ENCODE data around the gene SLX4IP. TPM values are rescaled to one million over a fixed set of nuclear protein-coding genes. Genes with fewer than 3 reads are reported as not detected.

SLX4IP gene
- total RNA-seq, 2 donors from 2014 or later, result 7.0 to 8.2 TPM

DNA sequence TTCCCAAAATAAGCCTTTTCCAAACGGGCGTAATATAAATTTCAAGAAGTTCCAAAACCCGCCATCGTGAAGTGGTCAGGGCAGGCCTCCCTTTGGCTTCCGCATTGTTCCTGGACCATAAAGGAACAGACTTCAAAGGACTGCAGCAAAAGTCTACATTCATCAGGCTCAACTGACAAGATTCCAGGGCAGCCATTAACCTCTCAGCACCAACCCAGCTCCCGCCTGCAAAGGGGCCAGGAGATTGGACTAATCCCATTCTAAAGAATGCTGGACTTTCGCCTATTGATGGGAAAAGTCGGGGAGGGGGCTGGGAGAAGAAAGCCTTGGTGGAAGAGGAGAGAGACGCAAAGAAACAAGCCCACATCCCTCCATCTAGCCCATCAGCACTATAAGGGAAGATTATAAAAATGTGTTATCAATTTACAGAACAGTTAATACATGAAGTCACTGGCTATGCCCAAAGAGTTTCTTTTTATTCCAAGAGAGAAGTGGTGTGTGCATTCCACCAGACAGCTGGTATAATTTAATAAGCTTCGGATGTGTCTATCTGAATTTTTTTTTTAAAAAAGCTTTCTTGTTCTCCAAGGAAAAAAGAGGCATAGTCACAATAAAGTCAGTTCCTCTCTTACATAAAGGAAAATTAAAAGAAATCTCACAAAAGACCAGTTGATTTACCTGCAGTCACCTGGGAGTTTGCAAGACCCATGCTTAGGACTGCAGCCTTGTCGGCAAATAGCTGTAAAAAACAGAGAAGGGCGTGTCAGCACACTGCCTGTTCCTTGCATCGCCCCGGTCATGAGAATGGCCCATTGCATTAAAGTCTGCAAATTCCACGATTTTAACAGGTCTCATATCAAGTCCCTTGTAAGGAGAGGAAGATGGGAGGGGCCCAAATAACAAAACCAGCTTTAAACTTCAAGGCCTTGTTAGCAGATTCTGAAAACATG, 220.9 kb downstream of the SLX4IP start:
- TF ChIP-seq CTCF (IDR thresholded peaks at IDR 0.05), result no peak
- TF ChIP-seq POLR2AphosphoS5 (IDR thresholded peaks at IDR 0.05), result peak; percentile 8
- no peak for TF ChIP-seq POLR2A (IDR thresholded peaks at IDR 0.05)
- intact Hi-C loops (cut with DNase I), result loop anchor here (5.0 kb wide), 1 partner anchor 59 kb away; no protein-coding TSS in a partner anchor
- Histone ChIP-seq H3K9me3 (no peaks in the 10 kb centered on the region), H3K27ac (peak overlapping the region; percentile 52 to 67), H3K4me3 (no peak overlapping the region), H3K27me3 (replicated peaks; ENCODE audit: insufficient read depth) (no peaks in the 10 kb centered on the region), H3K4me1 (replicated peaks) (peaks cover 23% of the 10 kb centered on the region), H3K36me3 (peaks cover under 1 to 5% of the 10 kb centered on the region in 2 donors)
- DNase-seq (ENCODE audit: low spot score), result no peak
- WGBS, result 37% methylated on average over 15 of the region's 15 CpGs

GRCh38 chr20:10657453-10657852, 222.3 kb downstream of the SLX4IP start:
- Histone ChIP-seq H3K4me3 (no peak overlapping the region), H3K27me3 (replicated peaks; ENCODE audit: insufficient read depth) (no peaks in the 10 kb centered on the region), H3K9me3 (no peaks in the 10 kb centered on the region), H3K36me3 (no peaks in the 10 kb centered on the region), H3K27ac (peak overlapping the region; percentile 17 to 46), H3K4me1 (replicated peaks) (peaks cover 23% of the 10 kb centered on the region)
- intact Hi-C loops (cut with DNase I), result loop anchor here (5.0 kb wide), 1 partner anchor 60 kb away; no protein-coding TSS in a partner anchor
- DNase-seq (ENCODE audit: low spot score), result no peak
- TF ChIP-seq CTCF (IDR thresholded peaks at IDR 0.05) (no peak), POLR2AphosphoS5 (IDR thresholded peaks at IDR 0.05) (no peak), POLR2A (IDR thresholded peaks at IDR 0.05) (no peak)
- WGBS, result 67% methylated on average over 1 of the region's 1 CpG

- no peak for DNase-seq (ENCODE audit: low spot score)
- no peak overlapping the region for H3K4me3 ChIP-seq
- TF ChIP-seq POLR2AphosphoS5 (IDR thresholded peaks at IDR 0.05) (no peak), POLR2A (IDR thresholded peaks at IDR 0.05) (no peak), CTCF (IDR thresholded peaks at IDR 0.05) (no peak)
- H3K27ac ChIP-seq, result peak overlapping the region; percentile 17 to 46
- no peaks in the 10 kb centered on the region for H3K9me3 ChIP-seq
- peaks cover 23% of the 10 kb centered on the region for H3K4me1 ChIP-seq (replicated peaks)
- H3K36me3 ChIP-seq, result no peaks in the 10 kb centered on the region
- no peaks in the 10 kb centered on the region for H3K27me3 ChIP-seq (replicated peaks; ENCODE audit: insufficient read depth)
- intact Hi-C loops (cut with DNase I), result loop anchor here (5.0 kb wide), 1 partner anchor 61 kb away; no protein-coding TSS in a partner anchor
- 75% methylated on average over 13 of the region's 13 CpGs for whole genome bisulfite sequencing
Observed at GRCh38 chr20:10658051-10658823, 223.1 kb downstream of the SLX4IP start.

- no peak for TF ChIP-seq CTCF (IDR thresholded peaks at IDR 0.05)
- peak; percentile 35 for TF ChIP-seq POLR2AphosphoS5 (IDR thresholded peaks at IDR 0.05)
- no peaks in the 10 kb centered on the region for H3K36me3 ChIP-seq
- DNase-seq (ENCODE audit: low spot score), result no peak
- intact Hi-C loops (cut with DNase I), result loop anchor here (5.0 kb wide), 1 partner anchor 62 kb away; no protein-coding TSS in a partner anchor
- H3K9me3 ChIP-seq, result no peaks in the 10 kb centered on the region
- no peaks in the 10 kb centered on the region for H3K27me3 ChIP-seq (replicated peaks; ENCODE audit: insufficient read depth)
- peak overlapping the region; percentile 17 to 52 for H3K27ac ChIP-seq
- no peak overlapping the region for H3K4me3 ChIP-seq
- H3K4me1 ChIP-seq (replicated peaks), result peaks cover 24% of the 10 kb centered on the region
- WGBS, result 19% methylated on average over 5 of the region's 5 CpGs
Observed at GRCh38 chr20:10658876-10659632, 223.9 kb downstream of the SLX4IP start.

Measured in prostate gland (tissue), 2 donors.